Effector memory CD4-positive, alpha-beta T cell (primary cell): ENCODE measurements around the gene MGST2.

Source experiments
- DNase-seq, 3 donors: peaks; one replicate each; pipeline ENCODE4 v3.0.0-alpha.2; 2020
- H3K27ac ChIP-seq: 2 replicates; pipeline ENCODE4 v1.7.0; 2013; ENCODE audit warnings: mild to moderate bottlenecking, low read length, moderate library complexity; ENCODE audit not compliant: insufficient read depth, poor library complexity, severe bottlenecking
- H3K27me3 ChIP-seq: replicated peaks from 2 replicates; pipeline ENCODE4 v1.7.0; 2013; ENCODE audit warnings: mild to moderate bottlenecking, low read length; ENCODE audit not compliant: insufficient read depth, control insufficient read depth, poor library complexity, severe bottlenecking
- H3K36me3 ChIP-seq: 2 replicates; pipeline ENCODE4 v1.7.0; 2013; ENCODE audit warnings: mild to moderate bottlenecking, low read length, moderate library complexity; ENCODE audit not compliant: control insufficient read depth, insufficient read depth
- H3K4me1 ChIP-seq: 2 replicates; pipeline ENCODE4 v1.7.0; 2013; ENCODE audit warnings: low read length, mild to moderate bottlenecking; ENCODE audit not compliant: control insufficient read depth, insufficient read depth, poor library complexity, severe bottlenecking
- H3K4me3 ChIP-seq: 2 replicates; pipeline ENCODE4 v1.7.0; 2013; ENCODE audit warnings: low read length, low read depth, mild to moderate bottlenecking; ENCODE audit not compliant: insufficient read depth, poor library complexity, severe bottlenecking
- H3K9me3 ChIP-seq: 2 replicates; pipeline ENCODE4 v1.7.0; 2013; ENCODE audit warnings: mild to moderate bottlenecking, low read length, moderate library complexity; ENCODE audit not compliant: control insufficient read depth

Gene MGST2

DNA sequence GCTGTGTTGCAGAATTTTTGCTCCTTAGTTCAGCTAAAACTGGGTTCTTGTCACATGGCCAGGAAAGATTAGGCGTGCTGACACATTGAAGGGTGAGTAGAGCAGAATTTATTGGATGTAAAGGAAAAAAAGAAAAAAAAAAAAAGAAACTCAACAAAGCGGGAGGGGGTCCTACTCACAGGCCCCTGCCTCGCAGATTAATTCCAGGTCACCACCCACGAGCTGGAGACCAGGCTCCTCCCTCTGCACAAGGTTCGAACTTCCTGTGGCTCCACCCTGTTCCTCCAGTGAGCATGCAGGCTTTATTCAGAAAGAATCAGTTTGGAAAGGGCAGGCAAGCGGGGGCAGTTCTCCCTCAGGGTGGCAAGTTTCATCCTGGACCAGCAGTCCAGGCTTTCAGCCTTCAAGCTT is 17.1 kb downstream of the MGST2 start:
- H3K27me3 ChIP-seq: no peaks in the 10 kb centered on the region
- no peak for DNase-seq
- no peak overlapping the region for H3K4me3 ChIP-seq
- H3K27ac ChIP-seq: no peak overlapping the region
- no peaks in the 10 kb centered on the region for H3K36me3 ChIP-seq
- no peaks in the 10 kb centered on the region for H3K4me1 ChIP-seq
- no peaks in the 10 kb centered on the region for H3K9me3 ChIP-seq

GRCh38 chr4:139684351-139684750 is 18.7 kb downstream of the MGST2 start:
- Histone ChIP-seq H3K27ac (no peak overlapping the region), H3K4me3 (no peak overlapping the region), H3K9me3 (no peaks in the 10 kb centered on the region), H3K4me1 (no peaks in the 10 kb centered on the region), H3K27me3 (no peaks in the 10 kb centered on the region), H3K36me3 (no peaks in the 10 kb centered on the region)
- no peak for DNase-seq

DNA sequence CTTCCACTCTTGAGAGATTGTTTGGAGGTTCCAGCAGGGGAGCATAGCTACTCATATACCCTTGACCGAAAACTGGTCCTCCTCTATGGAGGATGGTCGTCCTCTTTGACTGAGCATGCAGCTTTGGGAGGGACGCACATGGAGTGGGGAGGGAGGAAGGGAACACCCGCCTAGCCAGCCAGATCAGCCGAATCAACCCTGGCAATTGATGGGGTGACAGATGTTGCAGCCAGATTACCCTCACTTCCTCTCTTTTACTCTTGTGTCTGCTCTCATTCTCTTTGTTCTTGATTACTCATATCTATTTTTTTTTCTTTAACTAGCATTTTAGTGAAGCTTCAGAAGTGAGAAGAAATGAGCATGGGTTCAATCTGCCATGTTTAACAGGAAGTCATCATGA is 19.6 kb downstream of the MGST2 start:
- no peak for DNase-seq
- Histone ChIP-seq H3K27me3 (no peaks in the 10 kb centered on the region), H3K4me1 (no peaks in the 10 kb centered on the region), H3K9me3 (no peaks in the 10 kb centered on the region), H3K27ac (no peak overlapping the region), H3K36me3 (no peaks in the 10 kb centered on the region), H3K4me3 (no peak overlapping the region)

- no peak for DNase-seq
- H3K27me3 ChIP-seq: no peaks in the 10 kb centered on the region
- no peak overlapping the region for H3K4me3 ChIP-seq
- H3K9me3 ChIP-seq: no peaks in the 10 kb centered on the region
- H3K36me3 ChIP-seq: no peaks in the 10 kb centered on the region
- H3K4me1 ChIP-seq: no peaks in the 10 kb centered on the region
- no peak overlapping the region for H3K27ac ChIP-seq
Observed at GRCh38 chr4:139686130-139686529, 20.5 kb downstream of the MGST2 start.

- no peak for DNase-seq
- Histone ChIP-seq H3K27ac (no peak overlapping the region), H3K4me3 (no peak overlapping the region), H3K36me3 (no peaks in the 10 kb centered on the region), H3K9me3 (no peaks in the 10 kb centered on the region), H3K27me3 (no peaks in the 10 kb centered on the region), H3K4me1 (no peaks in the 10 kb centered on the region)
Observed at GRCh38 chr4:139686988-139687387, 21.4 kb downstream of the MGST2 start.

GRCh38 chr4:139689093-139689722 is 23.6 kb downstream of the MGST2 start:
- Histone ChIP-seq H3K27me3 (no peaks in the 10 kb centered on the region), H3K36me3 (no peaks in the 10 kb centered on the region), H3K9me3 (no peaks in the 10 kb centered on the region), H3K4me3 (no peak overlapping the region), H3K27ac (no peak overlapping the region), H3K4me1 (no peaks in the 10 kb centered on the region)
- no peak for DNase-seq

DNA sequence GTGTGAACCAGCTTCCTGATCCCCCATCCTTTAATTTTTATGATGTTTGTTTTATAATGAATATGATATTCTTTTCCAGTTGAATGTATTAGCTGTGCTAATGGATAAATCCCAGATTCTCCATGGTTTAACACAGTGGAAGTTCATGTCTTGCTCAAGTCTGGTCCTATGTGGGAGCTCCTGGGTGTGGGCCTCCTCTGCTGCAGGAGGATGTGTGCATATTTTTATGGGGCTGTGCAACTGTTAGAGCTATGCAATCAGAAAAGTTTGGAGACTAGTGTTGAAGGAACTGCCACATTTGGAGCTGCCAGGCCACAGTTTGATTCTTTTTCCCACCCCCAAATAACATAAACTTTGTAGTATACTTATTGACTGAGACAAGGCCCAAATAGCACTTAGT is 24.8 kb downstream of the MGST2 start:
- H3K4me3 ChIP-seq: no peak overlapping the region
- no peaks in the 10 kb centered on the region for H3K27me3 ChIP-seq
- H3K4me1 ChIP-seq: no peaks in the 10 kb centered on the region
- no peaks in the 10 kb centered on the region for H3K9me3 ChIP-seq
- no peak for DNase-seq
- H3K36me3 ChIP-seq: no peaks in the 10 kb centered on the region
- no peak overlapping the region for H3K27ac ChIP-seq

GRCh38 chr4:139692309-139693012 is 26.8 kb downstream of the MGST2 start:
- no peaks in the 10 kb centered on the region for H3K4me1 ChIP-seq
- H3K27me3 ChIP-seq: no peaks in the 10 kb centered on the region

GRCh38 chr4:139694522-139695107 is 29.0 kb downstream of the MGST2 start:
- H3K4me1 ChIP-seq: no peaks in the 10 kb centered on the region
- no peaks in the 10 kb centered on the region for H3K27me3 ChIP-seq
- no peak overlapping the region for H3K27ac ChIP-seq
- no peak overlapping the region for H3K4me3 ChIP-seq
- DNase-seq: no peak
- H3K36me3 ChIP-seq: no peaks in the 10 kb centered on the region
- no peaks in the 10 kb centered on the region for H3K9me3 ChIP-seq

More at GRCh38 chr4:139692309-139693012, 26.8 kb downstream of the MGST2 start:
- no peak for DNase-seq
- Histone ChIP-seq H3K27ac (no peak overlapping the region), H3K9me3 (no peaks in the 10 kb centered on the region), H3K36me3 (no peaks in the 10 kb centered on the region), H3K4me3 (no peak overlapping the region)

DNA sequence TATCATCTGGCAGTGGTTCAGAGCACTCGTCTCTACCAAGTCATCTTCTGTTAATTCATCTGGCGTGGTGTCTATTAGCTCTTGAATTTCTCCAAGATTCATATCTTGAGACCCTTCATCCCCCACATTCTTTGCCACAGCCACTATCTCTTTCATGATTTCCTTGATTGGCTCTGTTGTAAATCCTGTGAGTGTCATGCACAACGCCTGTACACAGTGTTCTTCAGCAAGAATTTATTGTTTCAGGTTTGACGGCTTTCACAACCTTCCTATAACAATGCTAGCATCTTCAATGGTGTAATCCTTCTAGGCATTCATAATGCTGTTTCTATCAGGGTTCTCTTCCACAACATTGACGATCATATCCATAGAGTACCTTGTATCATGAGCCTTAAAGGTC is 30.9 kb downstream of the MGST2 start:
- no peaks in the 10 kb centered on the region for H3K36me3 ChIP-seq

More for the DNA sequence above, 30.9 kb downstream of the MGST2 start:
- no peak for DNase-seq
- Histone ChIP-seq H3K9me3 (no peaks in the 10 kb centered on the region), H3K4me3 (no peak overlapping the region), H3K27me3 (no peaks in the 10 kb centered on the region), H3K27ac (no peak overlapping the region), H3K4me1 (no peaks in the 10 kb centered on the region)
